Mucosa of descending colon (tissue), 3 donors: ENCODE results near the gene LIG3. TPM values are rescaled to one million over a fixed set of nuclear protein-coding genes. Genes with fewer than 3 reads are reported as not detected.

Experiments
- ATAC-seq: fragments of 200-7000 bp; cut with Tn5 transposase; one replicate; pipeline ENCODE4 v1.9.1; 2020; ENCODE audit warnings: mild to moderate bottlenecking, moderate library complexity
- DNase-seq, 3 donors: peaks; one replicate each; pipeline ENCODE4 v3.0.0-alpha.2; 2020
- H3K36me3 ChIP-seq: fragments of 200-600 bp; one replicate; pipeline ENCODE4 v1.8.0; 2021; ENCODE audit warnings: low read depth, mild to moderate bottlenecking
- H3K4me1 ChIP-seq: fragments of 200-600 bp; one replicate; pipeline ENCODE4 v1.8.0; 2021; ENCODE audit warnings: low read depth, mild to moderate bottlenecking
- H3K4me3 ChIP-seq: fragments of 200-600 bp; one replicate; pipeline ENCODE4 v1.8.0; 2021; ENCODE audit warnings: mild to moderate bottlenecking
- H3K9me3 ChIP-seq: fragments of 200-600 bp; one replicate; pipeline ENCODE4 v1.8.0; 2021; ENCODE audit warnings: mild to moderate bottlenecking
- intact Hi-C, 2 donors: fragments of 100-400 bp; cut with DNase I in 1 of 2; cut with micrococcal nuclease in 1 of 2; formaldehyde crosslinking; loops; one replicate each; pipeline versions ENCODE4 v1.11.0 to v1.11.1; 2022; cut with DNase I, micrococcal nuclease
- total RNA-seq, 3 donors: library from RNA; stranded (reverse); fragmentation: NEBNext Ultra II Directional in 2 of 3; extraction: Animal tissue kit (Norgen Biotek cat#: 25700) in 2 of 3; gene quantifications; one replicate each; pipeline versions ENCODE4 v1.2.1 to v1.2.4, GENCODE V29; 2021 to 2023
- TF ChIP-seq, protein P1 (sequence below): fragments of 200-600 bp; IDR thresholded peaks from one replicate; pipeline ENCODE4 v1.8.0; 2022; ENCODE audit warnings: antibody characterized with exemption, mild to moderate bottlenecking
- donor health status: DM: no; HTN: no; CAD: no; lungs with moderate emphysema.
- donor health status: DM: no; HTN: no; CAD: no.
- donor health status: DM: no; HTN: yes; CAD: no.

The LIG3 gene
- total RNA-seq, 3 donors from 2014 or later, result 29.4 to 48.9 (median 35.3) TPM

DNA sequence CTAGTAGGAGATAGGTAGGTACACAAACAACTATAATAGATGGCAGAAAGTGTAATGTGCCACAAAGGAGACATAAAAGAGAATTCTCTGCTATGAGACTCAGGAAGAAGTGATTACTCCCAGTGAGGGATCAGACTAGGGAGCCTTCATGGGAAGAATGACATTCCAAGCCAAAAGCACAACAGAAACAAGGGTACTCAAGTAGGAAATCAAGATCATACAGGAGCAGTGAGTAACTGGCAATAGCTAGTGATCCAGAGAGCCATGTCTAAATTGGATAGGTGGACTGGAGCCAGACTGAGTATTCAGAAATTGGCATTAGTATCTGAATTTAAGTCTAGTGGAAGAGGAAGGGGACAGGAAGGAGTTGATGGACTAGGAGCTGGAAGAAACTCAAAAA lies 72.5 kb downstream of the LIG3 start:
- H3K36me3 ChIP-seq, result no peaks in the 10 kb centered on the region
- no peak overlapping the region for H3K4me3 ChIP-seq
- DNase-seq (no peak), ATAC-seq (no peak)
- H3K4me1 ChIP-seq, result peaks cover 25% of the 10 kb centered on the region
- intact Hi-C loops, result no loop called here
- H3K9me3 ChIP-seq, result no peaks in the 10 kb centered on the region
- TF ChIP-seq, protein P1, sequence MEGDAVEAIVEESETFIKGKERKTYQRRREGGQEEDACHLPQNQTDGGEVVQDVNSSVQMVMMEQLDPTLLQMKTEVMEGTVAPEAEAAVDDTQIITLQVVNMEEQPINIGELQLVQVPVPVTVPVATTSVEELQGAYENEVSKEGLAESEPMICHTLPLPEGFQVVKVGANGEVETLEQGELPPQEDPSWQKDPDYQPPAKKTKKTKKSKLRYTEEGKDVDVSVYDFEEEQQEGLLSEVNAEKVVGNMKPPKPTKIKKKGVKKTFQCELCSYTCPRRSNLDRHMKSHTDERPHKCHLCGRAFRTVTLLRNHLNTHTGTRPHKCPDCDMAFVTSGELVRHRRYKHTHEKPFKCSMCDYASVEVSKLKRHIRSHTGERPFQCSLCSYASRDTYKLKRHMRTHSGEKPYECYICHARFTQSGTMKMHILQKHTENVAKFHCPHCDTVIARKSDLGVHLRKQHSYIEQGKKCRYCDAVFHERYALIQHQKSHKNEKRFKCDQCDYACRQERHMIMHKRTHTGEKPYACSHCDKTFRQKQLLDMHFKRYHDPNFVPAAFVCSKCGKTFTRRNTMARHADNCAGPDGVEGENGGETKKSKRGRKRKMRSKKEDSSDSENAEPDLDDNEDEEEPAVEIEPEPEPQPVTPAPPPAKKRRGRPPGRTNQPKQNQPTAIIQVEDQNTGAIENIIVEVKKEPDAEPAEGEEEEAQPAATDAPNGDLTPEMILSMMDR, result no peak

DNA sequence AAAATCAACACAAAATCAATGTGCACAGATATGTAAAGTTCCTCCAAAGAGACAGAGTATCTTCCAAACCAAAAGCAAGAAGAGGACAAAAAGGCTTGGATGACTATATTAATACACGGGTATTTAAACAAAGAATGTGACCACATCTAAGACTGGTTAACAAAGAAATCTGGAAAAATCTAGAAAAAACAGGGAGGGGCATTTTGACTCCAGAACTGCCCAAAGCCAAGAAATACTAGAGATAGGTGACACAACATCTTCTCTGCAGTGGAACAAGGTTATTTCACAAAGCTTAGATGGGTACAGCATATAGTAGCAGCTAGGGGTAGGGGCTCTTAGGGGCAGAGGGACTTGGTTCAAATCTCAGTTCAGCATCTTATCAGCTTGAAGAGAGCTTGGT lies 72.9 kb downstream of the LIG3 start:
- Histone ChIP-seq H3K4me1 (peaks cover 25% of the 10 kb centered on the region), H3K4me3 (no peak overlapping the region), H3K36me3 (no peaks in the 10 kb centered on the region), H3K9me3 (no peaks in the 10 kb centered on the region)
- TF ChIP-seq, protein P1, result no peak
- no peak for DNase-seq
- ATAC-seq, result no peak
- intact Hi-C loops, result no loop called here

DNA sequence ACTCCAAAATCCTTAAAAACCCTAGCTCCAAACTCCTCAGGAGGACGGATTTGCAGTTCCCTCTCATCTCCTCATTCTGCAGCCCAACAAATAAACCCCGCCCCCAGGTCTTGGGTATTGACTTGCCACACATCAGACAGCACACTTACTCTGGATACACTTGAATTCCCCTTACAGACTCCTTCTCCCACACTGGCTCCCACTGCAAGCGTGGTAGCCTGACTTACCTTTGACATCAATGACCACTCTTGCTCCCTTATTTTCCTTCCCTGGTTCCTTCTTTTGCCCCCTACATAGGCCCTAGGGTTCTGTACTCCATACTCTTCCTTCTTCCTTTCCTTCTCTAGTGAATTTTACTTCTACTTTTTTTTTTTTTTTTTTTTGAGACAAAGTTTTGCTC lies 75.7 kb downstream of the LIG3 start:
- Histone ChIP-seq H3K9me3 (no peaks in the 10 kb centered on the region), H3K36me3 (no peaks in the 10 kb centered on the region), H3K4me1 (peaks cover 15% of the 10 kb centered on the region), H3K4me3 (no peak overlapping the region)
- TF ChIP-seq, protein P1, result no peak
- DNase-seq, result no peak
- no peak for ATAC-seq
- intact Hi-C loops, result no loop called here

DNA sequence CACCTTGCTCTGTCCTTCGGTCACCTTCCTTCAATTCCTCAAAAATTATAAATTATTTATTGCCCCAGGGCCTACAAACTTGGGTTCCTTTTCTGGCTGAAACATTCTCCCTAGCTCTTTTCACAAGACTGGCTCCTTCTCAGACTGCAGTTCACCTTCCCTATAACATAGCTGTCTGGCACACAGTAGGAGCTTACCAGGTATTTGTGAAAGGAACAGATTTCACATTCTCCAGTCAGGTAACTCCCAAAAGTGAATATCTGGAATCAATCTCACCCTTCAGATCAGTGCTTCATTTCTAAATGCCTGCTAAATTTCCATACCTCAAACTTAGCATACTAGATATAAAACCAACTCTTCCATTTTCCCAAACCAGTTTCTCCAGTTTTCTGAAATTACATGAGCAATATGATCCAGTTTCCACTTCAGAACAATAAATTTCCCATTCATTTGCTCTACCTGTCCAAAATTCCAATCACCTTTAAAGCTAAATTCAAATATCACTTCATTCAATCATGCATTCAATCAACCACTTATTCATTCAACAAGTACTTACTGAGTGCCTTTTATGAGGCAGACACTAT lies 77.1 kb downstream of the LIG3 start:
- H3K9me3 ChIP-seq, result no peaks in the 10 kb centered on the region
- ATAC-seq (no peak), DNase-seq (no peak)
- H3K36me3 ChIP-seq, result no peaks in the 10 kb centered on the region
- H3K4me3 ChIP-seq, result no peak overlapping the region
- TF ChIP-seq, protein P1, result no peak
- intact Hi-C loops, result no loop called here
- peaks cover 1% of the 10 kb centered on the region for H3K4me1 ChIP-seq

Other genes starting within 250 kb of the LIG3 start
- gene CCT6B, start 19.1 kb upstream of the LIG3 start, total RNA-seq, result 1 to 10 TPM; 1.0 to 2.7 (median 2.1) TPM
- 10 to 100 TPM; 10.8 to 21.6 (median 12.6) TPM for gene ZNF830, start 19.0 kb upstream of the LIG3 start, total RNA-seq
- gene RFFL, start 83.2 kb downstream of the LIG3 start, total RNA-seq, result 10 to 100 TPM; 45.2 to 69.1 (median 64.1) TPM
- 10 to 100 TPM in 2 of 3 donors, 1 to 10 TPM in 1; 9.1 to 14.4 (median 11.6) TPM for gene RAD51D, start 139.3 kb downstream of the LIG3 start, total RNA-seq
- not detected for gene FNDC8, start 141.1 kb downstream of the LIG3 start, total RNA-seq
- gene NLE1, start 161.8 kb downstream of the LIG3 start, total RNA-seq, result 10 to 100 TPM in 2 of 3 donors, 1 to 10 TPM in 1; 9.0 to 13.6 (median 12.1) TPM
- gene UNC45B, start 167.3 kb downstream of the LIG3 start, total RNA-seq, result under 1 TPM in 1 of 3 donors, not detected in 2; 0.05 TPM
- gene SLC35G3, start 213.9 kb downstream of the LIG3 start, total RNA-seq, result not detected